HG02759 (cell line): ENCODE measurements around the gene NANP.

Source experiments
- ATAC-seq: cut with Tn5 transposase; IDR thresholded peaks from one replicate; pipeline ENCODE4 v1.9.1; 2021; ENCODE audit warnings: mild to moderate bottlenecking, moderate library complexity; ENCODE audit not compliant: unreplicated experiment

The NANP gene

DNA sequence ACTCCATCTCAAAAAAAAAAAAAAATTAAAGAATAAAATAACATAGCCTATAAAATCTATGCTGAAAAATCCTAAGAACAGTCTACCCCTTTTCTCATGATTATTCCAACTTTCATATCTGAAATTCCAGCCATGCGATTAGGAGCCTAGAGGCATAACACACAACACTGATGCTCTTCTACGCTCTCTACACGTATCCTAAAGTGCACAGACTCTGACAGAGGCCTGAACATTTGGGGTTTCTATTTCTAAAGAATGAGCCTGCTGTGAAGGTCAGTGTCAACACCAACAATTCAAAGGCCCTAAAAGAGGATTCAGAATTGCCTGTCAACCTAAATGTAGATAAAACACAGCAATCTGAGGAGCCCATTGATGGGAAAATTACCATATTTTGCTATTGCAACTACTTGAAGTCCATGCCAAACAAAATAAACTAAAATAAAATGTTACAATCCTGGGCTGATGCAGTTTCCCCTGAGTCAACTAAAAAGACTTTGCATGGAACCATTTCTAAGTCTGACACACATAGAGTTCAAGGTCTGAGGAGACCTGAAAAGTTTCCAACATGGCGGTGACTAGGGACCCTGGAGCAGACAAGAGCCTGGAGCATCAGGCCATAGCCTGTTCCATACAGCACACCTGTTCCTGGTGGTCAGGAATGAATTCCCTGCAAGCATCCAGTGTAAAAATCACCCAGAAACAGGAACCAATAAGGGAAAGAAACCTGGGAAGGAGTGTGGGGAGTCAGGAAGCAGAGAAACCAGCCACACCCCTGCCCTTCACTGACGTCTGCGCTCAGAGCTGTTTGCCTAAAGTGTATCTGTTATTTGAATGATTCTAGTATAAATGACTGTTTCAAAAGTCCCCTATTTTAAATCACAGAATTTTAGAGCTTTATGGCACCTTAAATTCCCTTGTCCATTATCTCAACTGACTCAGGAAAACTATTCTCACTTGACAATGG is 50.2 kb downstream of the NANP start:
- ATAC-seq = no peak

DNA sequence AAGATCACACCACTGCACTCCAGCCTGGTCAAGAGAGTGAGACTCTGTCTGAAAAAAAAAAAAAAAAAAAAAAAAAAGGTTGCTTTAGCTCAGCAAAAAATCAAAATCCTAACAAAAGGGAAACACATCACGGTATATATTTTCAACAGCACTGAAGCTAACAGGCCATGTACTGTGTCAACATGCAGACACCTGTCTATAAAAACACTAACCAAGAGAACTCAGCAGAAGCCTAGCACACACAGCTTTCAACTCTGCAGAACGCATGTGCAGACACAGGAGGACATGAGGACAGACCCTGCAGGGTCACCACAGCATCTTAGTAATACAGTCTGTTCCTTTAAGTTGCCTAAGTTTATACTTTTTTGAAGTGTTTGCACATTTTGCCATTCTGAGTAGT is 52.0 kb downstream of the NANP start:
- ATAC-seq = no peak

DNA sequence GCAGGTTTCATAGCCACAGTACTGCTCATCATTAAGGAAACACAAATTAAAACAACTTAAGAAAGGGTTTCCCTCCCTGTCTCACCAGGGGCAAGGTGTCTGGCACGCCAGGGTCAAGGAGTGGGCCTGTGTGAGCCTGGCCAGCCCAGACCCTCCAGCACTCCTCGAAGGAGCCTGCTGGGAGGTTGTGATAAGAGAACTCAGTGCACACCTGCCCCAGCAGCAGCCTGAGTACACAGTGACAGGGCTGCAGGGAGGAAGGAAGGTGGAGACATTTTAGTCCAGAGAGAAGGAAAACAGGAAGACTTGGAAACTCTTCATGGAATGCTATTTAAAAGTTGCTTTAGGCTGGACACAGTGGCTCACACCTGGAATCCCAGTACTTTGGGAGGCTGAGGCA is 52.6 kb downstream of the NANP start:
- no peak for ATAC-seq

DNA sequence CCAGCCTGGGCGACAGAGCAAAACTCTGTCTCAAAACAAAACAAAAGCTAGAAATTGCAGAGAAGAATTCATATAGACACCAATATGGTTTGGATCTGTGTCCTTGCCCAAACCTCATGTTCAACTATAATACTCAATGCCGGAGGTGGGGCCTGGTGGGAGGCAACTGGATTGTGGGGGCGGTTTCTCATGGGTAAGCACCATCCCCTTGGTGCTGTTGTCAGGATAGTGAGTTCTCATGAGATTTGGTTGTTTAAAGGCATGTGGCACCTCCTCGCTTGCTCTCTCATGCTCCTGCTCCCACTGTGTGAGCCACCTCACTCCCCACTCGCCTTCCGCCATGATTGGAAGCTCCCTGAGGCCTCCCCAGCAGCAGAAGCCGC is 53.7 kb downstream of the NANP start:
- no peak for ATAC-seq

DNA sequence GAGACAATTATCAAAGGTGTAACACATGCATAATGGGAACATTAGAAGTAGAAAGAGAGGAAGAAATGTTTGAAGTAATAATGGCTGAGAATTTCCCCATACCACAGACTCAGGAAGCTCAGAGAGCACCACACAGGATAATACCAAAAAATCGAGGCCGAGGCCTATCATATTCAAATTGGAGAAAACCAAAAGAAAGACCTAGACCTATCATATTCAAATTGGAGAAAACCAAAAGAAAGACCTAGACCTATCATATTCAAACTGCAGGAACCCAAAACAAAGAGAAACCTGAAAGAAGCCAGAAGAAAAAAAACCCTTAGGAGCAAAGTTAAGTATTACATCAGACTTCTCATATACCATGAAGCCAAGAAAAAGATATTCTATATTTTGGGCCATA is 56.5 kb downstream of the NANP start:
- no peak for ATAC-seq

DNA sequence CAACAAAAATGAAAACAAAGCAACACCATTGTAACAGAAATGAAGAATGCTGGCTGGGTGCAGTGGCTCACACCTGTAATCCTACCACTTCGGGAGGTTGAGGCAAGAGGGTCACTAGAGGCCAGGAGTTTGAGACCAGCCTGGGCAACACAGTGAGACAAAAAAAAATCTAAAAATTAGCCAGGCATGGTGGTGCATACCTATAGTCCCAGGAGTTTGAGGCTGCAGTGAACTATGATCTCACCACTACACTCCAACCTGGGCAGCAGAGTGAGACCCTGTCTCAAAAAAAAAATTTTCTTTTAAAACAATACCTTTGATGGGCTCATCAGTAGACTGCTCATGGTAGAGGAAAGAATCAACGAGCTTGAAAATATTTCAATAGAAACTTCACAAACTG is 57.0 kb downstream of the NANP start:
- ATAC-seq = no peak

DNA sequence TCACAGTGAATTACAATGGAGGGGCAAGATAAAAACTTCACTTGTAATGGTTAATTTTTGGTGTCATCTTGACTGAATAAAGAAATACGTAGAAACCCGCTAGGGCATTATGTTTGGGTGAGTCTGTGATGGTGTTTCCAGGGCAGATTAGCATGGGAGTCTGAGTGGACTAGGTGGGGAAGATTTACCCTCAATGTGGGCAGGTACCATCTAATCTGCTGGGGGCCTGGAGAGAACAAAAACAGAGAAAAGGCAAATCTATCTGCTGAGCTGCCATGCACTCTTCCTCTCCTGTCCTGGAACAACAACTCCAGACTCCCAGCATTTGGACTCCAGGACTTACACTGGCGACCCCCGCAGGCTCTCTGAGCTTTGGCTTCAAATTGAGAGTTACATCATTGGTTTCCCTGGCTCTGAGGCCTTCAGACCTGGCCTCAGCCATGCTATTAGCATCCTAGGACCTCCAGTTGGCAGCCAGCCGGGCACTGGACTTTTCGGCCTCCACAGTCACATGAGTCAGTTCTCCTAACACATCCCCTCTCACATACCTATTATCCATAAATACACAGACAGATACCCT is 58.1 kb downstream of the NANP start:
- no peak for ATAC-seq

DNA sequence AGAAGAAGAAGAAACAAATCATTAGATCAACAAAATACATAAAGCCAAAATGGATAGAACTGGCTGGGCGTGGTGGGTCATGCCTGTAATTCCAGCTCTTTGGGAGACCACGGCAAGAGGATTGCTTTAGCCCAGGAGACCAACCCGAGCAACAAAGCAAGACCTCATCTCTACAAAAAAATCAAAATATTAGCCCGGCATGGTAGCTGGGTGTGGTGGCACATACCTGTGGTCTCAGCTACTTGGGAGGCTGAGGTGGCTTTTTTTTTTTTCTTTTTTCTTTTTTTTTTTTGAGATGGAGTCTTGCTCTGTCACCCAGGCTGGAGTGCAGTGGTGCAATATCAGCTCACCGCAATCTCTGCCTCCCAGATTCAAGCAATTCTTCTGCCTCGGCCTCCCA is 59.9 kb downstream of the NANP start:
- no peak for ATAC-seq

DNA sequence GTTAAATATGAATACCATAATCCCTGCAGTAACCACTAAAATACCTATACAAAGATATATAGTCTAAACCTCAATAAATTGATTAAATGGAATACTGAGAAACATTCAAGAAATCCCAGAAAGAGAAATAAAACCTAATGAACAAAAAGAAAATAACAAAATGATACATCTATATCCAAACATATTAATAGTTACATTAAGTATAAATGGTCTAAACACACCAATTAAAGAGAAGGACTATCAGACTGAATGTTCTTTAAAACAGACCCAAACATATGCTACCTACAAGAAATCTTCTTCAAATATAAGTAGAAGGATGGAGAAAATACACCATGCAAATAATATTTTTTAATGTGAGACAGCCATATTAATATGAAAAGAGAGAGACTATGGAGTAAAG is 60.5 kb downstream of the NANP start:
- ATAC-seq = no peak
